Measurements from ENCODE around the gene LGI2. TPM values are rescaled to one million over a fixed set of nuclear protein-coding genes. Genes with fewer than 3 reads are reported as not detected.

Gene LGI2
- polyA plus RNA-seq, 1 donor from 2014 or later = not detected

Other genes starting within 250 kb of the LGI2 start
- not detected for gene SOD3, start 235.4 kb downstream of the LGI2 start, polyA plus RNA-seq
- not detected for gene CCDC149, start 117.9 kb downstream of the LGI2 start, polyA plus RNA-seq
- gene SEPSECS, start 129.5 kb upstream of the LGI2 start, polyA plus RNA-seq = 3.5 TPM
- gene PI4K2B, start 203.1 kb upstream of the LGI2 start, polyA plus RNA-seq = 13.2 TPM

Measured in IgD-negative memory B cell (primary cell).